Activated effector memory CD4-positive, alpha-beta T cell treated with Interleukin-2 at 50 U/mL for 16 hours (primary cell): ENCODE data around the gene NR6A1.

Experiments
- DNase-seq: peaks from one replicate; pipeline ENCODE4 v3.0.0-alpha.2; 2020

The NR6A1 gene

GRCh38 chr9:124720429-124721108 lies 50.5 kb downstream of the NR6A1 start:
- no peak for DNase-seq

DNA sequence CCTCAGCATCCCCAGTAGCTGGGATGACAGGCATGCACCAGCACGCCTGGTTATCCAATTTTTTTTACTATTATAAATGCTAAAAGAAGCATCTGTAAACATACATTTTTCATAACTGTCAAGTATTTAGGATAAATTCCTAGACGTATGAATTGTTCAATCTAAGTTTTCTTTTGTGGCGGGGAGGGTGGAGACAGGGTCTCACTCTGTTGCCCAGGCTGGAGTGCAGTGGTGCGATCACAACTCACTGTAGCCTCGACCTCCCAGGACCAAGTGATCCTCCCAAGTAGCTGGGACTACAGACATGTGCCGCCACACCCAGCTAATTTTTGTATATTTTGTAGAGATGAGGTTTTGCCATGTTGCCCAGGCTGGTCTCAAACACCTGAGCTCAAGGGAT lies 52.2 kb downstream of the NR6A1 start:
- no peak for DNase-seq

GRCh38 chr9:124717597-124717996 lies 53.5 kb downstream of the NR6A1 start:
- no peak for DNase-seq

DNA sequence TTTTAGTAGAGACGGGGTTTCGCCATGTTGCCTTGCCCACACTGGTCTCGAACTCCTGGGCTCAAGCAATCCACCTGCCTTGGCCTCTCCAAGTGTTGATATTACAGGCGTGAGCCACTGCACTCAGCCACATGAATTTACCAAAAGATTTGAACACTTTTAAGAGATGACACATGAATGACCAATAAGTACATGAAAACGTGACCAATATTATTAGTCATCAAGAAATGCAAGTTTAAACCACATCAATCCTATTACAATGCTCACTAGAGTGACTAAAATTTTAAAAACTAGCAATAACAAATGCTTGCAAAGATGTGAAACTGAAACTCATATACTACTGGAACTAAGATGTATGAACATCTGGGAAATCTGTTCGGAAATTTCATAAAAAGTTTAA lies 54.3 kb downstream of the NR6A1 start:
- DNase-seq: no peak

DNA sequence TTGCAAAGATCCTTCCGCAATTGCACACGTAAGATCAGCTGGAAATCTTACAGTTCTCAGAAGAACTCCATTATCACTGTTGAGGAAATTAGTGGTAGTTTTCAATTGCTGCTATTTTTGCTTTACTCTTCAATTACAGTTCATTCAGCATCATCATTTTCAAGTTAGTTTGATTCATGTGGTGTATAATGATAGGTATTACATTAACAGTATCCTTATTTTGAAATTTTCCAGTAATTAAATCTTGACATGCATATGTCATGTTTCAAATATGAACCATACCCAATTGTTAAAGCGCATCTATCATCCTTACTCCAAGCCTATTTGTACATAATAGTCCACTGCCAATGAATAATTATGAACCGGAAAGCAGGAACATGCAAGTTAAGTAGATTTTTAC lies 60.3 kb downstream of the NR6A1 start:
- DNase-seq: no peak

GRCh38 chr9:124709292-124709690 lies 61.8 kb downstream of the NR6A1 start:
- no peak for DNase-seq

DNA sequence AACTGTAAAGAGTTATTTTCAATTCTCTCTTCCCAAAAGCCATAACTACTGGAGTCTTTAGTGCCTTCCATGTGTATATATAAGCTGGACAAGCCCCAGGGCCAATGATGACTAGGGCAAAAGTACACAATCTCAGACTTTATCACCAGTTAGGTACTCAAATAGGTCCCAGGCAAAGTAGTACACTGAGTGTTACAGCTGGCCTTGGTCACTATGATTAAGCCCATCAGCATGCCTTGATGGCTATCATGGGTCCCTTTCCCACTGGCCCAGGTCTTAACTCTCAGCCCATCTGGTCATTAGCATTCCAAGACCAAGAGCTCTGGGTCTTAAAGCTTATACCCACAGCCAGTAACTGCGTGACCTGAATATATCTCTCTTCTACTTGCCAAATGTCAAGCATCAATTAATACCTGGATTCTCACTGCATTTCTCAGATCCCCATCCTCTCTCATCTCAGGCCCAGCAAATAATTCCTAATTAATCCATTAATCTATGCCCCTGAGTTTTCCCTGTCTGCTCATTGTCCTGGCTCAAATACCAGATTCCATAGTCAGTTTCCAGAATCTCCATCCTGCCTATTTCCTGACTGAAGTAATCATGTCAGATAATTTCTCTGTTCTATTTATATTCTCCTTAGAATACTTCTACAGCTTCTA lies 62.3 kb downstream of the NR6A1 start:
- DNase-seq: no peak

GRCh38 chr9:124708074-124708473 lies 63.0 kb downstream of the NR6A1 start:
- no peak for DNase-seq

- no peak for DNase-seq
These were observed 63.4 kb downstream of the NR6A1 start for GRCh38 chr9:124707666-124708065.

DNA sequence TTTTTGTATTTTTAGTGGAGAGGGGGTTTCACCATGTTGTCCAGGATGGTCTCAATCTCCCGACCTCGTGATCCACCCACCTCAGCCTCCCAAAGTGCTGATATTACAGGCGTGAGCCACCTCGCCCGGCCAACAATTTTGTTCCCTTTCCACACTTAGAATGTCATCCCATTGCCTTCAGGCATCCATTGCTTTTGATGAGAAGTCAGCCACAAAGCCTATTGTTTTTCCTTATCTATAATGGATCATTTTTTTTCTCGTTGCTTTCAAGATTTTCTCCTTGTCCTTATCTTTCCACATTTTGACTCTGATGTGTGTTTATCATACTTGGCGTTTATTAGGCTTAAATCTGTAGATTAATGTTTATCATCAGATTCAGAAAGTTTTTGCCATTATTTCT lies 64.4 kb downstream of the NR6A1 start:
- DNase-seq: no peak

GRCh38 chr9:124699575-124699974 lies 71.5 kb downstream of the NR6A1 start:
- DNase-seq: no peak

DNA sequence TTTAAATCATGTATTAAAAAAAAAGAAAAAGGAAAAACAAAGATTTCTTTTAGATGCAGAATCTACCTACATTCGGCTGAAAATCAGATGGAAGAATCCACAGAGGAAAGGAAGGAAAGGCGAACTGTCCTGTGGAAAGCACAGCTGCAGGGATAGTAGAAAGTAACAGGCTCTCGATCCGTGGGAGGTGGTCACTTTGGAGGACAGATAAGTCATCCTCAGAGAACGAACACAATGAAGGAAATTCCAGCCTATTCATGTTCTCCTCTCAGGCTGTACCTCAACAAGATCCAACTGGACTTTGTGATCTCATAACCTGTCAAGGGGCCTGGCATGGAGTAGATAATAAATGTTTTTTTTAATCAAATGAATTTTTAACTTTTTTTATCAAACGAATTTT lies 72.8 kb downstream of the NR6A1 start:
- no peak for DNase-seq

- DNase-seq: no peak
These were observed 73.5 kb downstream of the NR6A1 start for GRCh38 chr9:124697326-124698200.

GRCh38 chr9:124696101-124696500 lies 75.0 kb downstream of the NR6A1 start:
- no peak for DNase-seq

DNA sequence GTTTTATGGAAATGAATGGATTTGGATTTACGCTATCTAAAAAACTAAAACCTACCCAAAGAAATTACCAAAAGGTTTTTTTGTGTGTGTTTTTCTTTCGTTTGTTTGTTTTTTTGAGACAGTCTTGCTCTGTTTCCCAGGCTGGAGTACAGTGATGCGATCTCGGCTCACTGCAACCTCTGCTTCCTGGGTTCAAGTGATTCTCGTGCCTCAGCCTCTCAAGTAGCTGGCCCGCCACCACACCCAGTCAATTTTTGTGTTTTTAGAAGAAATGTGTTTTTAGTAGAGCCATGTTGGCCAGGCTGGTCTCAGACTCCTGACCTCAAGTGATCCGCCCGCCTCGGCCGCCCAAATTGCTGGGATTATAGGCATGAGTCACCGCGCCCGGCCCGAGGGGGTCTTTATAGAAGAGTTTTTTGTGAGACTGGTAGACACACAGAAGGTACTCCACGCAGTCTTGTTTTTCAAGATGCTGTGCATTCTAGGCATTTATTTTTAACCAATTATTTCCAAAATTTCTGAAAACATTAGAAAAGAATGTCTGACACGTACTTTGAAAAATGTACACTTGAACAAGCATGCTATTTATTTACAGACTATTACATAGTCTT lies 75.7 kb downstream of the NR6A1 start:
- DNase-seq: no peak

DNA sequence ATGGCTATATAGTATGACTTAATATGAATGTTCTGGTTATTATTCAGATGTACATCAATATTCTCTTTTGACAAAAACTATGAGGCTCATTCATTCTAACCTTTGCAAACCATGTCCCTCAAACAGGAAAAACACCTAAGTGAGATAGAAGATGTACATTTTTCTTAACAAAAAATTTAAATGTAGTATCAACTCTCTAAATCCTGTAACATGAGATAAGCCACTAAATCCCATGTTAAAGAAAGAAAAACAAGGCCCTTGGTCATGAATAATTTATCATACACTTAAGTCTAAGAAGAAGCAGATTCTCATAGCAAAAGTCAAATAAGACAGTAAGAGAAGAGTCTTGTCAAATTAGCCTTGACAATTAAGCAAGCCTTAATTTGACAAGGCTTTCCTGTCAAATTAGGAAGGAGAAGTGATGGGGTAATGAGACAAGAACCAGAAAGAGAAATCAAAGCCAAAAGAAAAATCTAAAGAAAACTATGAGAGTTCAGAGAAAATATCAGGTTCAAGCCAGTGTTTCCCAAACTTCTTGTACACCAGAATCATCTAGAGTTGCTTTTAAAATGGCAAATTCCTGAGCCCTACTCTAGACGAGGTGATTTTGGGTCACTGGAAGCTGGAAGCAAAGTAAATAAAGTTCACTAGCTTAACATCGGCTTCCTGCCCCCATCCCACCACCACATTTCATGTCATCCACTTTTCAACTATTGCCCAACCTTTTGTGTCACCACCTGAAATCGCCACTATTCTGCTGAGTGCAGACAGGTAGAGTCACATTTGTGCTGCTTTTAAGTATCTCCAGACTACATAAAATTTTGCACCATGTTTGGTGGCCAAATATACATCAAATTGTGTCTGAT lies 76.5 kb downstream of the NR6A1 start:
- DNase-seq: no peak

GRCh38 chr9:124693403-124693802 lies 77.7 kb downstream of the NR6A1 start:
- no peak for DNase-seq

GRCh38 chr9:124688238-124688904 lies 82.7 kb downstream of the NR6A1 start:
- no peak for DNase-seq

GRCh38 chr9:124686918-124687317 lies 84.2 kb downstream of the NR6A1 start:
- DNase-seq: no peak

- no peak for DNase-seq
These were observed 85.9 kb downstream of the NR6A1 start for GRCh38 chr9:124685217-124685616.

DNA sequence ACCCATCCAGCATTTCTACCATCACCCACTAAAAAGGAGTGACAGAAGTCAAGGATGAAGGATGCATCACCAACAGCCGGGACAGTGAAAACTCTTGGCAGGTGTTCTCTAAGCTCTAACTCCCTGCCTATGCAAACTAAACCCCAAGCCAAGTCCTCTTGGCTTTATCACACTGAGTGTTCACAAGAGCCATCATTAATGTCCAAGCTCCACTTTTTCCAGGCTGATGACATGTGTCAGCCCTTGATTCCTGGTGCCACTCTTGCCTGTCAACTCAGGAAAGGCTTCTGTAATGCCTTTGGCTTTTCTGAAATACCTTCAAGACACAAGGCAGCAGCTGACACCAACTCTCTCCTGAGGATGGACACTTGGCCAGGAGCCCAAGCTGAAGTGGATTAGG lies 86.9 kb downstream of the NR6A1 start:
- no peak for DNase-seq

DNA sequence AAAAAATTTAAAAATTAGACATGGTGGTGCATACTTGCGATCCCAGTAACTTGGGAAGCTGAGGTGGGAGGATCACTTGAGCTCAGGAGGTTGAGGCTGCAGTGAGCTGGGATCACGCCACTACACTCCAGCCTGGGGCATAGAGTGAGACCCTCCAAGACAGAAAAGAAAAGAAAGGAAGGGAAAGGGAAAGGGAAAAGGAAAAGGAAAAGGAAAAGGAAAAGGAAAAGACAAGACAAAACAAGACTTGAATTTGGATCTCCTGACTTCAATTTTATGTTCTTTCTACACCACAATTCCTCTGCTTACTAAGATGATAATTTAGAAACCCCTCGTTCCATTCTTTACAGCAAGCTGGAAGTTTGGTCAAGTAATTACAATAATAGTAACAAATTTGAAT lies 88.1 kb downstream of the NR6A1 start:
- DNase-seq: no peak
